ENCODE results near the gene RFX5. TPM values are rescaled to one million over a fixed set of nuclear protein-coding genes. Genes with fewer than 3 reads are reported as not detected.
"Not testable (repeated sequence)": the region's sequence is repeated elsewhere in the genome, so short reads cannot be mapped to it uniquely, and the experiment has no call there.

RFX5 gene
- 32.4 and 41.8 TPM in 2 replicates for total RNA-seq

- Histone ChIP-seq H3K4me3 (ENCODE audit: low read depth, low read length) (peak within 1 kb of the TSS; percentile 61), H3K27me3 (ENCODE audit: control insufficient read depth, insufficient read depth, low read length) (no peaks in the 10 kb centered on the region), H3K36me3 (ENCODE audit: control insufficient read depth, insufficient read depth, low read length) (no peaks in the 10 kb centered on the region)
- TF ChIP-seq CTCF (IDR thresholded peaks at IDR 0.05; ENCODE audit: insufficient read depth, low read length, poor library complexity, severe bottlenecking): no peak
- peak; percentile 92 for DNase-seq (ENCODE audit: low read depth)
Observed at GRCh38 chr1:151346769-151347522, at the start of gene RFX5. Gene RFX5 (minus strand): TSS chr1:151347252. CDS start chr1:151346320, 932 bp downstream.

GRCh38 chr1:151396265-151396664 lies 49.2 kb upstream of the RFX5 start:
- not testable (repeated sequence) for H3K4me3 ChIP-seq (ENCODE audit: low read depth, low read length); H3K27me3 ChIP-seq (ENCODE audit: control insufficient read depth, insufficient read depth, low read length); DNase-seq (ENCODE audit: low read depth); H3K36me3 ChIP-seq (ENCODE audit: control insufficient read depth, insufficient read depth, low read length)

- H3K27me3 ChIP-seq (ENCODE audit: control insufficient read depth, insufficient read depth, low read length): no peaks in the 10 kb centered on the region
- DNase-seq (ENCODE audit: low read depth): no peak
Observed at GRCh38 chr1:151393583-151393982, 46.5 kb upstream of the RFX5 start.

GRCh38 chr1:151391079-151391563 lies 44.1 kb upstream of the RFX5 start:
- no peak for TF ChIP-seq CTCF (IDR thresholded peaks at IDR 0.05; ENCODE audit: insufficient read depth, low read length, poor library complexity, severe bottlenecking)
- H3K4me3 ChIP-seq (ENCODE audit: low read depth, low read length): no peak overlapping the region
- H3K27me3 ChIP-seq (ENCODE audit: control insufficient read depth, insufficient read depth, low read length): no peaks in the 10 kb centered on the region
- H3K36me3 ChIP-seq (ENCODE audit: control insufficient read depth, insufficient read depth, low read length): no peaks in the 10 kb centered on the region
- no peak for DNase-seq (ENCODE audit: low read depth)

More at GRCh38 chr1:151393583-151393982, 46.5 kb upstream of the RFX5 start:
- H3K4me3 ChIP-seq (ENCODE audit: low read depth, low read length): no peak overlapping the region
- TF ChIP-seq CTCF (IDR thresholded peaks at IDR 0.05; ENCODE audit: insufficient read depth, low read length, poor library complexity, severe bottlenecking): no peak
- no peaks in the 10 kb centered on the region for H3K36me3 ChIP-seq (ENCODE audit: control insufficient read depth, insufficient read depth, low read length)

- H3K36me3 ChIP-seq (ENCODE audit: control insufficient read depth, insufficient read depth, low read length); H3K27me3 ChIP-seq (ENCODE audit: control insufficient read depth, insufficient read depth, low read length); H3K4me3 ChIP-seq (ENCODE audit: low read depth, low read length); DNase-seq (ENCODE audit: low read depth): not testable (repeated sequence)
Observed at GRCh38 chr1:151390221-151391078, 43.4 kb upstream of the RFX5 start.

- no peak for DNase-seq (ENCODE audit: low read depth)
- Histone ChIP-seq H3K27me3 (ENCODE audit: control insufficient read depth, insufficient read depth, low read length) (no peaks in the 10 kb centered on the region), H3K4me3 (ENCODE audit: low read depth, low read length) (no peak overlapping the region), H3K36me3 (ENCODE audit: control insufficient read depth, insufficient read depth, low read length) (no peaks in the 10 kb centered on the region)
- TF ChIP-seq CTCF (IDR thresholded peaks at IDR 0.05; ENCODE audit: insufficient read depth, low read length, poor library complexity, severe bottlenecking): no peak
Observed at GRCh38 chr1:151386002-151386401, 39.0 kb upstream of the RFX5 start.
